ENCODE results near the gene ULBP1.
A peak's percentile ranks its signal among the peaks of the same experiment; 100 is the strongest.
"Not testable (repeated sequence)": the region's sequence is repeated elsewhere in the genome, so short reads cannot be mapped to it uniquely, and the experiment has no call there.

The ULBP1 gene

DNA sequence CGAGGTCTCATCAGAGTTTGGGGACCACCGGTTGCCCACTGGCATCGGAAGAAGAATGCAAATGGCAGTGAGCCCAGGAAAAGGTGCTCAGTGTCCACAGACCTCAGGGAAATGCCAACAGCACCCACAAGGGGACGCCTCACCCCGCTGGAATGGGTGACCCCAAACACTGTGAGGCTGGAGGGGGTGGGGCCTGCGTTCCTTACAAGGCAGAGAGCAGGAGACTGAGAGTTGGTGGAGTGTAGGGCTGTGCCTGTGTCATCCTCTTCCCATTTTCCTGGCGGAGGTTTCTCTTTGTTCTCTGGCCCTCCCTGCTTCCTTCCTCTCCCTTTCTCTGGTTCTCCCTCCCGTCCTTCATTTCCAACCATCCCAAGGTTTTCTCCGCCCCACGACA is 9.8 kb upstream of the ULBP1 start:
- DNase-seq, result not testable (repeated sequence)

DNA sequence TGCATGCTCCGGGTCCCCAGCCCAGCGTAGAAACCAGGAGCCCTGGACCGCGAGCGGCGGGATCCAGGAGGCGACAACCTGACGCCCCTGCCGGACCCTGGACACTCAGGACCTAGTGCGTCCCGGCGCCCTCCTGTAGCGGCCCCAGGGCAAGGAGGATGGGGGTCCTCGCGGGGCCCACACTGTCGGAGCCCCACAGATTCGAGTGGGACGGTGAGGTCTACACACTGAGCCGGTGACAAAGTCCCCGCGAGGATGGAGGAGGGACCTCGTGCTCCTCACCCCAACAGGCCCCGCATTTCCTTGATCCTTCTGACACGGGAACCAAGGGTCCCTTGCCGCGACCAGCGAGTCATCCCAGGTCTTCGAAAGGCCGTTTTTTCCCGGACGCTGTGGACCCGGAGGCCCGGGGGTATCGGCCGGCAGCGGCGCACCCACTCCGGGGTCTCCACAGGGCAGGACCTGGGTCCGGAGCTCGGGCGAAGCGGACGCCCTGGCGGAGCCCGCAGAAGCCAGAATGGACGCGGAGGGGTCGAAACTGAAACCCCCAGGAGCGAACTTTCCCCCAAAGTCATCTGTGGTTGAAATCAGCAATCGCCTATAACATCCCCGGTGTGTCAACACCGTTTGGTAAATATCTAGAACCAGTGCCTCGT is 9.3 kb upstream of the ULBP1 start:
- not testable (repeated sequence) for DNase-seq

DNA sequence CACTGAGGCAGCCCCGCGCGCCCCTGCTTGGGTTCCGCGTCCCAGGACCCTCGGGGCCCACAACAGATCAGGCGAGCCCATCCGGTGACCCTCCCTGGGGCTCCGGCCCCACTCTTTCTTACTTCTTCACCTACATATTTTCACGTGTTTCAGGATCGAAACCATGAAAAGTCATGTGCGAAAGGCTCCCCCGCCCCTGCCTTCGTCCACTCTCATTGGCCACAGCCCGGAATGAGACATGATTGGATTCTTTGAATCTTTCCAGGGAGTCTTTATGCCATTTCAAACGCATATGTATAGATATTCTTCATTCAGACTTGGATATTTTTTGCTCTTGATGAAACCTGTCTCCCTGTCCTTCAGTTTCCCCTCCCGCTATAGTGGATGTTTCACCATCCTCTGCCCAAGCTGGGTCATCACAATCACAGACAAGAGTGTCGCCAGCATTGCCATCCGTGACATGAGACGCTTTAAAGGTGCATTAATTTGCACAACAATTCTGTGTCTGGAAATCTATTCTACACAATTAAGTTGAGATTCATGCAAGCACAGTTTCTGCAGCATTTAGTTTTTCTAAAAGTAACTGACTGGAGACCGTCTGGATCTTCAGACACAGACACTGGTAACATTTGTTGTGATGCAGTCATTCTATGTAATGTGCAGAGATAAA is 8.6 kb upstream of the ULBP1 start:
- not testable (repeated sequence) for DNase-seq

GRCh38 chr6:149955654-149956317 is 8.0 kb upstream of the ULBP1 start:
- DNase-seq, result not testable (repeated sequence)

DNA sequence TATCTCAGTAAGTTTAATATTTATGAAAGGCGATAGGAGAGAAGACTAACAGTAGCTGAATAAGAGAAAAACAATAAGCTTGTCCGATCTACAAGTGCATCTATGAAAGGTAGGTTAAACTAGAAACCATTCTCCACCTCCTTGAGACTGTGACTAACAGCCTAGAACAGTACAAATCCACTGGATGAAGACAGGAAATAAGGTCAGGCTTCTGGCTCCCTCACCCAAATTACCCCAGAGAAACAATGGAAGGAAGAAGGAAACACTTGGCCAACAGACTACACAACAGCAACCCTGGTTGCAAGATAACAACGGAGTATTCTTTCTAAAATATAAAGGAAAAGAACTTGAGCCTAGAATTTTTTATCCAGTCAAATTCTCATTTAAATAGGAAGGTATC is 5.6 kb upstream of the ULBP1 start:
- not testable (repeated sequence) for DNase-seq

- DNase-seq, result not testable (repeated sequence)
Measured at GRCh38 chr6:149959806-149960205, 3.9 kb upstream of the ULBP1 start.

DNA sequence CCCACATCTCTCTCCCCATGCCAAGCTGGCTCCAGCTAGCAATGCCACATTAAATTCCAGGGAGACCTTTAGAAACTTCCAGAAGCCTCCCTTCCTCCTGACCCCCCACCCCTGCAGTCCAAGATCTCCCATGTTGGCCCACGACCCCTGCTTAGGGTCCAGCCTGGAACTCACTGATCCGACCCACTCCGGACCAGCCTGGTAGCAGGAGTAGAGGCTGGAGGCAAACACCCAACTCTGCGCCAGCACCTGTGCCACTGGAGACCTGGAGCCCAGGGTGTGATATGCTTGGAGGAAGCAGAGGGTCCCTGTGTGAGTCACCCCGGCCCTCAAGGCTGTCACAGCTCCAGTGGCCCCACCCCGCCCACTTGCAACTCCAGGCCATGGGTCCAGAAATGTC is 3.3 kb upstream of the ULBP1 start:
- no peak for DNase-seq

DNA sequence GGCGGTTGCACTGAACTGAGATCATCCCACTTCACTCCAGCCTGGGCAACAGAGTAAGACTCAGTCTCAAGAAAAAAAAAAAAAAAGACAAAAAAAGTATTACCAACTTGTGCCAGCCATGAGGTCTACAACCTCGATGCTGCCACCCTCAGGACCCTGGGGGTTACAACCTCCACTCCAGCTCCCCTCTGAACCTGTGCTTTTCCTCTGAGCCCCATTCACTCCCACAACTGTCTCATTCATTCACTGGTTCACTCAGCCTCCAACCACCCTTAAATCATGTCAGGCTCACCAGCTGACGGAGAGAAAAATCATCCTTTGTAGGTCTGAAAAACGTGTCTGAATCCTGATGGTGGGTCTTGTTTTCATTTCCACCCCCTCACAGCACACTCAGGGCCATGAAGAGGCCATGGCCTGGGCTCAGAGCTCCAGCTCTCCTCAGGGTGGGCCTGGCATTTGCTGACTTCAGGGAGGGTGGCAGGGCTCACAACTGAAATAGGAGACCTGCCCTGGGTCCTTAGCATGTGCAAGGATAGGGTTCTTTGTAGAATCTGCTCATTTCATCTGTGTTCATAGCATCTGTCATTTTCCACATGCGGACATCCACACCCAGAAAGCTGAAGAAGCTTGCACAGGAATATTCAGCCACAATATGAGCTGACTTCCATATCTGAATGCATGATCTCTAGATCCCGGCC is 1.9 kb upstream of the ULBP1 start:
- peak; percentile 37 to 54 for DNase-seq

- DNase-seq, result no peak
Measured at GRCh38 chr6:149962461-149963211, 1.1 kb upstream of the ULBP1 start.

DNA sequence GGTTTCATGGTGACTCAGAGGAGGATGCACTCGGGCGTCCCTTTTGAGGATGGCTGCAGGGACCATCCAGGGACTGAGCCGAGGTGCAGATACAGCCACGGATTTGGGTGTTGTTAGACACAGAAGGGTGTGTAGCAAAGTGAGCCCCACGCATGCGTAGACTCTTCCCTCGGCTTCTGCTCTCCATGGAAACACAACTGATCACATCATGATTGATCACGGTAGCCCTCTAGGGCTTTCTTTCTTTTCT is 606 bp upstream of the ULBP1 start:
- DNase-seq, result no peak

GRCh38 chr6:149964308-149965193 is 808 bp downstream of the ULBP1 start:
- DNase-seq, result no peak

- peak in 1 of 2 donors; percentile 32 for DNase-seq
Measured at GRCh38 chr6:149965194-149966020, 1.7 kb downstream of the ULBP1 start.

DNA sequence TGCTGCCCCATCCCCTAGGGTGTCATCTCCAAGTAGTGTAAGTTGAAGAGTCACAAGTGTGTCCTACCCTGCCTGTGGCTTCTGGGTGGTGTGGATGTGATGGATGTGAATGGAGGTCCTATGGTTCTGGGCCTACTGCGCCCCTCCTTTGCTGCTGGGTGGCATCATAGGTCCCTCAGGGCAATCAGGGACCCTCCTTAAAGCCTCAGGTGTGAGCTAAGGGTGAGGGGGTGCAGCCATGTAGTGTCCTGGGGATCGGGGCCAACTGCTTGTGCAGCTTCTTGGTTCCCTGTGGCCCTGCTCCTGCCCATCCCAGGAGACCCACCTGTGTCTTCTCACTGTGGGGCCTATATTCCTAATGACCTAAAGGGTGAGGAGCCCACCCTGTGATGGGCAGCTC is 2.6 kb downstream of the ULBP1 start:
- DNase-seq, result not testable (repeated sequence)

DNA sequence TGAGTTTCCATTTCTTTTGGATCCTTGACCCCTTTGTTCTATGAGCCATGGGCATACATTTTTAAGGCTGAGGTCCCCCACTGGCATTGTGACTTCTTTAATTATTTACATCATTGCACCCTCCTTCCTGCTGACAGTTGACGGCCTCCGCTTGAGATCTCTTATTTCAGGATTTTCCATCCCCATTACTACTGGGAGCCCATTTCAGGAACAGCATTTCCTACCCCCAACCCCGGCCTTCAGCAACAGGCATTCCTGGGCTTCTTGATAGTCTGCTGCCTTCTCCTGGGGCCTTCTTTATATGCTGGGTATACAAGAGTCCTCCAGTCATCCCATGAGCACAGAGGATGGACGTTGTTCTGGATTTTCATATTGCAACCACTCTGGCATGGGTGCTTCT is 3.8 kb downstream of the ULBP1 start:
- no peak for DNase-seq

- not testable (repeated sequence) for DNase-seq
Measured at GRCh38 chr6:149967999-149968398, 4.3 kb downstream of the ULBP1 start.

DNA sequence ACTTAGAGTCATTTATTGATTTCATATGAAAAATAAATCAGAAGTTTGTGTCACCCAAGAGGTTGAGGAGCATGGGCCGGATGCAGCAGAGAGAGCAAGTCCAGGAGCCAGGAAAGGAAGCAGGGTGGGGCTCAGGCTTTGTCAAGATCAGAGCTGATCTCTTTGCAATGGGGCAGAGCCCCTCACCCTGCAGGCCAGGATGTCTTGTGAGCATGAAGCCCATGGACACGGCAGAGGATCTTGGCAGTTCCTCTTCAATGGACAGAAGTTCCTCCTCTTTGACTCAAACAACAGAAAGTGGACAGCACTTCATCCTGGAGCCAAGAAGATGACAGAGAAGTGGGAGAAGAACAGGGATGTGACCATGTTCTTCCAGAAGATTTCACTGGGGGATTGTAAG is 5.2 kb downstream of the ULBP1 start:
- not testable (repeated sequence) for DNase-seq

DNA sequence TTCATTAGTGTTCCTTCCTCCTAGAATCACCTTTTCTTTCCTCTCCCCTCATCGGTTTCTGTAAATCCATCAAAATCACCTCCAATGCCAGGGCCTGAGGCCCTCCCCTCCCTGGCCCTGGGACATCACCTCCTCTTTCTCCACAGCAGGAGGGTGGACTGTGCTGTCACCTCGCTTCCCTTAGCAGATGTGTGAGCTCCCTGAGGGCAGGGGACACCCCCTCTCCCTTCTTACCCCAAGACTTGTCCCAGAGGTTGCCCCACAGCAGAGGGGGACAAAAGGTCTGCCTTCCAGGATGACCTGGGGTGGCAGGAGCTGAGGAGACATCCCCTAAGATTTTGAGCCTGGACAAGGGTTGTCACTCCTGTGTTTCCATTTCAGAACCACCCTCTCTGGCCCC is 5.9 kb downstream of the ULBP1 start:
- no peak for DNase-seq

GRCh38 chr6:149974394-149974793 is 10.7 kb downstream of the ULBP1 start:
- DNase-seq, result not testable (repeated sequence)

GRCh38 chr6:149974825-149975224 is 11.1 kb downstream of the ULBP1 start:
- DNase-seq, result no peak

- no peak for DNase-seq
Measured at GRCh38 chr6:149975400-149975799, 11.7 kb downstream of the ULBP1 start.

GRCh38 chr6:149977221-149977620 is 13.5 kb downstream of the ULBP1 start:
- DNase-seq, result no peak

Data from activated CD4-positive, alpha-beta T cell treated with anti-CD3 and anti-CD28 coated beads for 4 hours (primary cell).